Ishikawa (cell line): ENCODE data around the gene TPD52L2.

ENCODE experiments used
- CEBPB ChIP-seq: IDR thresholded peaks from 2 replicates; pipeline ENCODE4 v1.6.1; 2012
- CREB1 ChIP-seq: IDR thresholded peaks from 2 replicates; pipeline ENCODE4 v1.6.1; 2012; ENCODE audit warnings: low read depth
- EGR1 ChIP-seq: IDR thresholded peaks from 2 replicates; pipeline ENCODE4 v1.6.1; 2012
- EP300 ChIP-seq: IDR thresholded peaks from 2 replicates; pipeline ENCODE4 v1.6.1; 2012; ENCODE audit warnings: borderline replicate concordance
- NFIC ChIP-seq: IDR thresholded peaks from 2 replicates; pipeline ENCODE4 v1.6.1; 2012
- RAD21 ChIP-seq: IDR thresholded peaks from 2 replicates; pipeline ENCODE4 v1.6.1; 2012; ENCODE audit warnings: low read depth
- TAF1 ChIP-seq: IDR thresholded peaks from 2 replicates; pipeline ENCODE4 v1.6.1; 2012; ENCODE audit warnings: low read depth, mild to moderate bottlenecking
- TCF12 ChIP-seq: IDR thresholded peaks from 2 replicates; pipeline ENCODE4 v1.6.1; 2012; ENCODE audit warnings: low read depth
- TEAD4 ChIP-seq: IDR thresholded peaks from 2 replicates; pipeline ENCODE4 v1.6.1; 2012
- YY1 ChIP-seq: IDR thresholded peaks from 2 replicates; pipeline ENCODE4 v1.6.1; 2012; ENCODE audit warnings: low read depth
- ZBTB7A ChIP-seq: IDR thresholded peaks from 2 replicates; pipeline ENCODE4 v1.6.1; 2012; ENCODE audit warnings: low read depth
- TF ChIP-seq, protein P1 (sequence below): IDR thresholded peaks from 2 replicates; pipeline ENCODE4 v1.6.1; 2012
- TF ChIP-seq, protein P2 (sequence below): IDR thresholded peaks from 2 replicates; pipeline ENCODE4 v1.6.1; 2012

DNA sequence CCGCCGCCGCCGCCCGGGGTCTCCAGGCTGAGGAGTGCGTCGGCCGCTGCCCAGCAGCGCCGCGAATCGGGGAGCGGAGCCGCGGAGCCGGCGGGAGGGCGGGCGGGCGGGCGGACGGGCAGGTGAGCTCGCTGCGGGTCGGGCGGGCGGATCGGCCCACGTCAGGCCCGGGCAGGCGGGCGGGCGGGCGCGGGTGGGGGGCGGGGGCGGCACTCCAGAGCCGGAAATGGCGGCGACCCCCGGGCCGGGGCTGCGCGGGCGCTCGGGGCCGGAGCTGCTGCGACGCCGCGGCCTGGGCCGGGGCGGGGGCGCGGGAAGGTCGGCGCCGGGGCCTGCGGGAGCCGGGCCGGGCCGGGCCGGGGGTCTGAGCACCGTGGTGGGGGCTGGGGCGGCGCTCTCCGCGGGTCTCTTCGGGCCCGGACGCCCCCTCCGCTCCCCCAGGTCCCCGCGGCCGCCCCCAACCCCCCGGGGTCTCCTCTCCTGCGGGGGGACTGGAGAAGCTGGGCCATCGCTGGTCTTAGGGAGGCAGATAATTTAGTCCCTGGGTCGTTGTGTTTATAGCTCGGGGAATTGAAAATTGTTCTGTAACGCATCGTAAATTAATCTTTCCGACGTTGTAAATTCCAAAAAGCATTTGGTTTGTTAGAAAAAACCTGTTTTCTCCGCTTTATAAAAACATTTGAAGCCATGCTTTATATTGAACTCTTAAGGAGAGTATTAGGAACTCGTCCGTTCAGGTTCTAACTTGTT lies 30.3 kb downstream of the TPD52L2 start:
- no peak for TF ChIP-seq CREB1
- TF ChIP-seq, protein P1, sequence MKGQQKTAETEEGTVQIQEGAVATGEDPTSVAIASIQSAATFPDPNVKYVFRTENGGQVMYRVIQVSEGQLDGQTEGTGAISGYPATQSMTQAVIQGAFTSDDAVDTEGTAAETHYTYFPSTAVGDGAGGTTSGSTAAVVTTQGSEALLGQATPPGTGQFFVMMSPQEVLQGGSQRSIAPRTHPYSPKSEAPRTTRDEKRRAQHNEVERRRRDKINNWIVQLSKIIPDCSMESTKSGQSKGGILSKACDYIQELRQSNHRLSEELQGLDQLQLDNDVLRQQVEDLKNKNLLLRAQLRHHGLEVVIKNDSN, result no peak
- no peak for TF ChIP-seq CEBPB
- no peak for TF ChIP-seq RAD21
- TF ChIP-seq, protein P2, sequence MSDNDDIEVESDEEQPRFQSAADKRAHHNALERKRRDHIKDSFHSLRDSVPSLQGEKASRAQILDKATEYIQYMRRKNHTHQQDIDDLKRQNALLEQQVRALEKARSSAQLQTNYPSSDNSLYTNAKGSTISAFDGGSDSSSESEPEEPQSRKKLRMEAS, result no peak
- TF ChIP-seq ZBTB7A, result no peak
- no peak for TF ChIP-seq YY1
- no peak for TF ChIP-seq EP300
- no peak for TF ChIP-seq EGR1
- TF ChIP-seq TEAD4, result no peak
- TF ChIP-seq TAF1, result no peak
- no peak for TF ChIP-seq TCF12
- no peak for TF ChIP-seq NFIC
